ENCODE data around the gene TENT5D. TPM values are rescaled to one million over a fixed set of nuclear protein-coding genes. Genes with fewer than 3 reads are reported as not detected.
"Not testable (repeated sequence)": the region's sequence is repeated elsewhere in the genome, so short reads cannot be mapped to it uniquely, and the experiment has no call there.

TENT5D gene
- not detected for polyA plus RNA-seq (2013, experiment 1 of 2)
- polyA plus RNA-seq (2013, experiment 2 of 2): not detected

- Histone ChIP-seq H3K4me1 (ENCODE audit: control insufficient read depth, insufficient read depth, low read length, poor library complexity, severe bottlenecking) (no peaks in the 10 kb centered on the region), H3K27ac (ENCODE audit: low read depth, low read length, severe bottlenecking) (no peak within 1 kb of the TSS), H3K9me3 (ENCODE audit: control insufficient read depth, low read length) (no peaks in the 10 kb centered on the region), H3K36me3 (ENCODE audit: control insufficient read depth, insufficient read depth, low read length) (no peaks in the 10 kb centered on the region), H3K4me3 (ENCODE audit: extremely low read depth, insufficient read depth, low read length, poor library complexity, severe bottlenecking) (no peak within 1 kb of the TSS)
Observed at GRCh38 chrX:80420147-80420546, at the start of gene TENT5D. TENT5D (plus strand) TSS chrX:80420447; CDS start chrX:80442540, 22,093 bp downstream.

GRCh38 chrX:80385651-80386050 lies 34.6 kb upstream of the TENT5D start:
- H3K4me1 ChIP-seq (ENCODE audit: control insufficient read depth, insufficient read depth, low read length, poor library complexity, severe bottlenecking); H3K4me3 ChIP-seq (ENCODE audit: extremely low read depth, insufficient read depth, low read length, poor library complexity, severe bottlenecking); H3K27ac ChIP-seq (ENCODE audit: low read depth, low read length, severe bottlenecking); H3K36me3 ChIP-seq (ENCODE audit: control insufficient read depth, insufficient read depth, low read length); H3K9me3 ChIP-seq (ENCODE audit: control insufficient read depth, low read length): not testable (repeated sequence)
- WGBS, 2 experiments (ENCODE audit: insufficient coverage in 2 of 2): no CpG with 5 or more reads among the region's 1 CpG

GRCh38 chrX:80388206-80388605 lies 32.0 kb upstream of the TENT5D start:
- Histone ChIP-seq H3K9me3 (ENCODE audit: control insufficient read depth, low read length) (no peaks in the 10 kb centered on the region), H3K4me1 (ENCODE audit: control insufficient read depth, insufficient read depth, low read length, poor library complexity, severe bottlenecking) (no peaks in the 10 kb centered on the region), H3K27ac (ENCODE audit: low read depth, low read length, severe bottlenecking) (no peak overlapping the region), H3K4me3 (ENCODE audit: extremely low read depth, insufficient read depth, low read length, poor library complexity, severe bottlenecking) (no peak overlapping the region), H3K36me3 (ENCODE audit: control insufficient read depth, insufficient read depth, low read length) (no peaks in the 10 kb centered on the region)
- no CpG with 5 or more reads among the region's 1 CpG for WGBS, 2 experiments (ENCODE audit: insufficient coverage in 2 of 2)

GRCh38 chrX:80412042-80412441 lies 8.2 kb upstream of the TENT5D start:
- Histone ChIP-seq H3K9me3 (ENCODE audit: control insufficient read depth, low read length) (no peaks in the 10 kb centered on the region), H3K4me3 (ENCODE audit: extremely low read depth, insufficient read depth, low read length, poor library complexity, severe bottlenecking) (no peak overlapping the region), H3K36me3 (ENCODE audit: control insufficient read depth, insufficient read depth, low read length) (no peaks in the 10 kb centered on the region), H3K4me1 (ENCODE audit: control insufficient read depth, insufficient read depth, low read length, poor library complexity, severe bottlenecking) (no peaks in the 10 kb centered on the region), H3K27ac (ENCODE audit: low read depth, low read length, severe bottlenecking) (no peak overlapping the region)
- 84 to 94% methylated on average over 2 to 3 of the region's 6 CpGs for WGBS, 2 experiments (ENCODE audit: insufficient coverage in 2 of 2)

GRCh38 chrX:80423000-80423399 lies 2.8 kb downstream of the TENT5D start:
- Histone ChIP-seq H3K4me3 (ENCODE audit: extremely low read depth, insufficient read depth, low read length, poor library complexity, severe bottlenecking) (no peak overlapping the region), H3K4me1 (ENCODE audit: control insufficient read depth, insufficient read depth, low read length, poor library complexity, severe bottlenecking) (no peaks in the 10 kb centered on the region)
- WGBS, 2 experiments (ENCODE audit: insufficient coverage in 2 of 2): 80 to 88% methylated on average over 2 of the region's 3 CpGs

GRCh38 chrX:80423744-80424143 lies 3.5 kb downstream of the TENT5D start:
- H3K9me3 ChIP-seq (ENCODE audit: control insufficient read depth, low read length): no peaks in the 10 kb centered on the region
- H3K27ac ChIP-seq (ENCODE audit: low read depth, low read length, severe bottlenecking): no peak overlapping the region
- H3K4me1 ChIP-seq (ENCODE audit: control insufficient read depth, insufficient read depth, low read length, poor library complexity, severe bottlenecking): no peaks in the 10 kb centered on the region
- H3K4me3 ChIP-seq (ENCODE audit: extremely low read depth, insufficient read depth, low read length, poor library complexity, severe bottlenecking): no peak overlapping the region
- no CpG with 5 or more reads among the region's 2 CpGs for WGBS, 2 experiments (ENCODE audit: insufficient coverage in 2 of 2)
- no peaks in the 10 kb centered on the region for H3K36me3 ChIP-seq (ENCODE audit: control insufficient read depth, insufficient read depth, low read length)

More at GRCh38 chrX:80423000-80423399, 2.8 kb downstream of the TENT5D start:
- Histone ChIP-seq H3K9me3 (ENCODE audit: control insufficient read depth, low read length) (no peaks in the 10 kb centered on the region), H3K27ac (ENCODE audit: low read depth, low read length, severe bottlenecking) (no peak overlapping the region), H3K36me3 (ENCODE audit: control insufficient read depth, insufficient read depth, low read length) (no peaks in the 10 kb centered on the region)

GRCh38 chrX:80430826-80431504 lies 10.7 kb downstream of the TENT5D start:
- WGBS, 2 experiments (ENCODE audit: insufficient coverage in 2 of 2): 60% methylated on average over 1 of the region's 3 CpGs; no CpG with 5 or more reads in 1 of the 2 experiments
- H3K4me1 ChIP-seq (ENCODE audit: control insufficient read depth, insufficient read depth, low read length, poor library complexity, severe bottlenecking): no peaks in the 10 kb centered on the region
- no peaks in the 10 kb centered on the region for H3K36me3 ChIP-seq (ENCODE audit: control insufficient read depth, insufficient read depth, low read length)
- H3K4me3 ChIP-seq (ENCODE audit: extremely low read depth, insufficient read depth, low read length, poor library complexity, severe bottlenecking): no peak overlapping the region
- no peak overlapping the region for H3K27ac ChIP-seq (ENCODE audit: low read depth, low read length, severe bottlenecking)
- peaks cover 8% of the 10 kb centered on the region for H3K9me3 ChIP-seq (ENCODE audit: control insufficient read depth, low read length)

- Histone ChIP-seq H3K27ac (ENCODE audit: low read depth, low read length, severe bottlenecking) (no peak overlapping the region), H3K36me3 (ENCODE audit: control insufficient read depth, insufficient read depth, low read length) (no peaks in the 10 kb centered on the region), H3K4me1 (ENCODE audit: control insufficient read depth, insufficient read depth, low read length, poor library complexity, severe bottlenecking) (no peaks in the 10 kb centered on the region), H3K4me3 (ENCODE audit: extremely low read depth, insufficient read depth, low read length, poor library complexity, severe bottlenecking) (no peak overlapping the region), H3K9me3 (ENCODE audit: control insufficient read depth, low read length) (peaks cover 8% of the 10 kb centered on the region)
Observed at GRCh38 chrX:80431505-80431832, 11.2 kb downstream of the TENT5D start.

- Histone ChIP-seq H3K9me3 (ENCODE audit: control insufficient read depth, low read length) (peaks cover 8% of the 10 kb centered on the region), H3K36me3 (ENCODE audit: control insufficient read depth, insufficient read depth, low read length) (no peaks in the 10 kb centered on the region), H3K27ac (ENCODE audit: low read depth, low read length, severe bottlenecking) (no peak overlapping the region), H3K4me1 (ENCODE audit: control insufficient read depth, insufficient read depth, low read length, poor library complexity, severe bottlenecking) (no peaks in the 10 kb centered on the region), H3K4me3 (ENCODE audit: extremely low read depth, insufficient read depth, low read length, poor library complexity, severe bottlenecking) (no peak overlapping the region)
- 100% methylated on average over 1 of the region's 3 CpGs for WGBS, 2 experiments (ENCODE audit: insufficient coverage in 2 of 2)
Observed at GRCh38 chrX:80432441-80432840, 12.2 kb downstream of the TENT5D start.

GRCh38 chrX:80432863-80433262 lies 12.6 kb downstream of the TENT5D start:
- Histone ChIP-seq H3K9me3 (ENCODE audit: control insufficient read depth, low read length) (peaks cover 8% of the 10 kb centered on the region), H3K36me3 (ENCODE audit: control insufficient read depth, insufficient read depth, low read length) (no peaks in the 10 kb centered on the region), H3K27ac (ENCODE audit: low read depth, low read length, severe bottlenecking) (no peak overlapping the region), H3K4me3 (ENCODE audit: extremely low read depth, insufficient read depth, low read length, poor library complexity, severe bottlenecking) (no peak overlapping the region), H3K4me1 (ENCODE audit: control insufficient read depth, insufficient read depth, low read length, poor library complexity, severe bottlenecking) (no peaks in the 10 kb centered on the region)
- no CpG with 5 or more reads among the region's 1 CpG for WGBS, 2 experiments (ENCODE audit: insufficient coverage in 2 of 2)

- H3K36me3 ChIP-seq (ENCODE audit: control insufficient read depth, insufficient read depth, low read length); H3K9me3 ChIP-seq (ENCODE audit: control insufficient read depth, low read length); H3K4me3 ChIP-seq (ENCODE audit: extremely low read depth, insufficient read depth, low read length, poor library complexity, severe bottlenecking); H3K27ac ChIP-seq (ENCODE audit: low read depth, low read length, severe bottlenecking); H3K4me1 ChIP-seq (ENCODE audit: control insufficient read depth, insufficient read depth, low read length, poor library complexity, severe bottlenecking): not testable (repeated sequence)
- WGBS, 2 experiments (ENCODE audit: insufficient coverage in 2 of 2): no CpG with 5 or more reads among the region's 4 CpGs
Observed at GRCh38 chrX:80468166-80468565, 47.9 kb downstream of the TENT5D start.

Data from mesodermal cell (in vitro differentiated cells).